Keratinocyte (primary cell): ENCODE data around the gene ZNF74. TPM values are rescaled to one million over a fixed set of nuclear protein-coding genes. Genes with fewer than 3 reads are reported as not detected.

Experiments
- DNase-seq: peaks from one replicate; pipeline ENCODE4 v3.0.0-alpha.2; 2011; ENCODE audit warnings: low read depth, missing footprints, low spot score
- FAIRE-seq: peaks from 2 replicates; lab custom pipeline; 2011; peaks lifted over from hg19 to GRCh38; lab: Jason Lieb, UNC
- H2AFZ ChIP-seq: 2 replicates; pipeline ENCODE4 v1.6.0; 2012; ENCODE audit warnings: low read length, control low read depth, inconsistent platforms; ENCODE audit not compliant: control insufficient read depth
- H3K27ac ChIP-seq: 2 replicates; pipeline ENCODE4 v1.5.1; 2011; ENCODE audit warnings: low read length; ENCODE audit not compliant: control insufficient read depth, insufficient read depth
- H3K27me3 ChIP-seq: 3 replicates; pipeline ENCODE4 v1.6.0; 2011; ENCODE audit warnings: low read length; ENCODE audit not compliant: control insufficient read depth, insufficient read depth; ENCODE audit errors: extremely low read depth
- H3K36me3 ChIP-seq, 2 experiments: 2 replicates in 1 of 2; 3 replicates in 1 of 2; pipeline ENCODE4 v1.5.1; 2011; ENCODE audit warnings: low read length in 2 of 2, mild to moderate bottlenecking in 1 of 2; ENCODE audit not compliant: control insufficient read depth in 2 of 2, insufficient read depth in 2 of 2; ENCODE audit errors: extremely low read depth in 1 of 2
- H3K4me1 ChIP-seq: 3 replicates; pipeline ENCODE4 v1.5.1; 2011; ENCODE audit warnings: low read length; ENCODE audit not compliant: control insufficient read depth, insufficient read depth; ENCODE audit errors: extremely low read depth
- H3K4me2 ChIP-seq: 3 replicates; pipeline ENCODE4 v1.6.0; 2011; ENCODE audit warnings: low read depth, low read length; ENCODE audit not compliant: control insufficient read depth, insufficient read depth; ENCODE audit errors: extremely low read depth
- H3K4me3 ChIP-seq, 3 experiments: fragments of 200-600 bp in 1 of 3; sonication (generic) in 1 of 3; 2 replicates in 2 of 3; 3 replicates in 1 of 3; pipeline ENCODE4 v1.5.1; 2011 to 2016; ENCODE audit warnings: low read length in 3 of 3, mild to moderate bottlenecking in 3 of 3, control low read depth in 2 of 3, inconsistent platforms in 1 of 3, low read depth in 1 of 3, mixed read lengths in 1 of 3, mixed run types in 1 of 3, moderate library complexity in 1 of 3; ENCODE audit not compliant: control insufficient read depth in 2 of 3, insufficient read depth in 2 of 3; ENCODE audit errors: extremely low read depth in 1 of 3
- H3K79me2 ChIP-seq: 2 replicates; pipeline ENCODE4 v1.6.0; 2012; ENCODE audit warnings: low read length; ENCODE audit not compliant: control insufficient read depth, insufficient read depth
- H3K9ac ChIP-seq: 3 replicates; pipeline ENCODE4 v1.6.0; 2011; ENCODE audit warnings: low read length; ENCODE audit not compliant: control insufficient read depth, insufficient read depth; ENCODE audit errors: extremely low read depth
- H3K9me1 ChIP-seq: 3 replicates; pipeline ENCODE4 v1.6.0; 2011; ENCODE audit warnings: low read length; ENCODE audit not compliant: control insufficient read depth, insufficient read depth; ENCODE audit errors: extremely low read depth
- H3K9me3 ChIP-seq: 2 replicates; pipeline ENCODE4 v1.5.1; 2012; ENCODE audit warnings: low read depth, low read length; ENCODE audit not compliant: control insufficient read depth
- H4K20me1 ChIP-seq: 3 replicates; pipeline ENCODE4 v1.6.0; 2011; ENCODE audit warnings: low read length; ENCODE audit not compliant: control insufficient read depth, insufficient read depth; ENCODE audit errors: extremely low read depth
- CTCF ChIP-seq, 3 experiments: IDR thresholded peaks in 1 of 3; conservative IDR thresholded peaks in 1 of 3; optimal IDR thresholded peaks in 1 of 3; 2 replicates in 2 of 3; 3 replicates in 1 of 3; pipeline versions ENCODE3 to v1.5.1; 2011; ENCODE audit warnings: low read length in 3 of 3, mild to moderate bottlenecking in 3 of 3, moderate library complexity in 2 of 3, control low read depth in 1 of 3, inconsistent platforms in 1 of 3; ENCODE audit not compliant: insufficient read depth in 2 of 3; ENCODE audit errors: extremely low read depth in 1 of 3
- EZH2 ChIP-seq: IDR thresholded peaks from one replicate; pipeline ENCODE4 v1.6.1; 2012; ENCODE audit warnings: inconsistent platforms, mild to moderate bottlenecking, low read length, moderate library complexity
- dilution Hi-C: fragments of 300-500 bp; cut with MboI; formaldehyde crosslinking; loops from one replicate; pipeline ENCODE4 v1.7.0; 2020; ENCODE audit warnings: low sequenced_read_pairs; ENCODE audit not compliant: extremely low pct_ligation_motif_present
- polyA plus RNA-seq, 5 experiments: library from polyadenylated mRNA; depleted of rRNA in 3 of 5; stranded (reverse) in 3 of 5; stranded (forward) in 1 of 5; unstranded in 1 of 5; fragments of >200 nt; gene quantifications; 1 replicate in 1 of 5; 2 replicates in 3 of 5; 3 replicates in 1 of 5; pipeline versions ENCODE4 v1.2.1 to v1.2.3, GENCODE V29; 2011 to 2012; ENCODE audit warnings: missing spikeins in 2 of 5, low read depth in 1 of 5, low replicate concordance in 1 of 5

ZNF74 gene
- polyA plus RNA-seq, 1 donor (not counting 4 experiments of a cell fraction or from before 2014, with no cell fraction given) = 5.2 TPM

DNA sequence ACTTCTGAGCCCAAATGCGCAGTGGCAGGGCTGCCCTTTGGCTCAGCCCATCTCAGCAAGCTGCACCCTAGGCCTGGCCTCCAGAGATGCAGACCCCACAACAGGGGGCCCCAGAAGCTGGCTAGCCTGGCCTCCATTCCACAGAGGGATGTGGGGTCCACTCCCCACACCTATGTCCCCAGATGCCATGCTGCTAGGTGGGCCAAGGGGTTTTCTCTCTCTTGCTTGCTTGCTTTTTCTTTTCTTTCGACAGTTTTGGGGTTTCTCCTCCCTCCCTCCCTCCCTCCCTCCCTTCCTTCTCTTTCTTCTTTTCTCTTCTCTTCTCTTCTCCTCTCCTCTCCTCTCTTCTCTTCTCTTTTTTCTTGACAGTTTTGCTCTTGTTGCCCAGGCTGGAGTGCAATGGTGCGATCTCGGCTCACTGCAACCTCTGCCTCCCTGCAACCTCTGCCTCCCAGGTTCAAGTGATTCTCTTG lies 34.0 kb downstream of the ZNF74 start:
- H2AFZ ChIP-seq = no peak overlapping the region
- H3K9me1 ChIP-seq = no peaks in the 10 kb centered on the region
- FAIRE-seq (no peak), DNase-seq (no peak)
- H3K36me3 ChIP-seq = no peaks in the 10 kb centered on the region
- H3K4me2 ChIP-seq = no peak overlapping the region
- no peak overlapping the region for H3K9ac ChIP-seq
- no peak for TF ChIP-seq CTCF (optimal IDR thresholded peaks at IDR 0.05 in 1 of 3, IDR thresholded peaks at IDR 0.05 in 1 of 3, conservative IDR thresholded peaks at IDR 0.05 in 1 of 3; ENCODE audit: extremely low read depth in 1 of 3, insufficient read depth in 2 of 3, low read length in 3 of 3)
- TF ChIP-seq EZH2 = no peak
- no peak overlapping the region for H3K4me3 ChIP-seq
- H4K20me1 ChIP-seq = peaks cover 3% of the 10 kb centered on the region
- no peak overlapping the region for H3K27ac ChIP-seq
- dilution Hi-C loops = no loop called here
- H3K27me3 ChIP-seq = peaks cover 82% of the 10 kb centered on the region
- peaks cover 21% of the 10 kb centered on the region for H3K4me1 ChIP-seq
- no peaks in the 10 kb centered on the region for H3K79me2 ChIP-seq
- H3K9me3 ChIP-seq = no peaks in the 10 kb centered on the region

DNA sequence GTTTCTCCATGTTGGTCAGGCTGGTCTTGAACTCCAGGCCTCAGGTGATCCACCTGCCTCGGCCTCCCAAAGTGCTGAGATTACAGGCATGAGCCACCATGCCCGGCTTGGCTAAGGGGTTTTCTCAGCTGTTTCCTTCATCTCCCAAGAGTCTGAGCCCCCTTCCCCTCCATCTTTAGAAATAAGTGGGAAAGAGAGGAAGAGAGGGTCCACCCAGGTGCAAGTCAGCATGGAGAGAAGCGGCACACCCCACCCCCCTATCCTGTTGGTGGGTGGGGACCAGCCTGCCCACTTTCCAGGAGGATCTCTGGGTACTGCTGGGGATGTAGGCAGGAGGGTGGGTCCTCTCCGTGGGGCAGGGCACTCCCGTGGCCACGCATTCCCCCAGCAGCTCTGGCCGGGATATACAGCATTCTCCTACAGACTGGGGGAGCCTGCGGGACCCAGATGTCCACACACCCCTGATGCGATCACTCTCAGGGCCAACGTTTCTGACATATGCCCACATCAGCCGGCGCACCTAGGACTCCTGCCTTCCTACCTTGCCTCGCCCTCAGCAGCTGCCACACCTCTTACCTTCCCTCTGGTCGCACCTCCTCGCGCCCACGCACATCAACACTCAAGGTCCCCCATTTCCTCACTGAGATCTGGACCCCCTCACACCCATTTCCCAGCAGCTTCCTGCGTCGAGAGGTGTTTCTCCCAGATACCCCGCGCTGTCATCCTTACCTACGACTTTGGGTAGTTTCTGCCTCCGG lies 34.7 kb downstream of the ZNF74 start:
- no peaks in the 10 kb centered on the region for H3K9me3 ChIP-seq
- peak overlapping the region; percentile 89 for H3K4me2 ChIP-seq
- dilution Hi-C loops = no loop called here
- H3K9me1 ChIP-seq = no peaks in the 10 kb centered on the region
- H3K9ac ChIP-seq = no peak overlapping the region
- FAIRE-seq (no peak), DNase-seq (no peak)
- H3K4me3 ChIP-seq = peak overlapping the region; percentile 39 to 69 (median 67)
- peaks cover 83% of the 10 kb centered on the region for H3K27me3 ChIP-seq
- H3K36me3 ChIP-seq = no peaks in the 10 kb centered on the region
- peaks cover 6% of the 10 kb centered on the region for H4K20me1 ChIP-seq
- H3K79me2 ChIP-seq = no peaks in the 10 kb centered on the region
- peaks cover 21% of the 10 kb centered on the region for H3K4me1 ChIP-seq
- H2AFZ ChIP-seq = peak overlapping the region; percentile 56
- no peak overlapping the region for H3K27ac ChIP-seq
- TF ChIP-seq EZH2 (no peak), CTCF (optimal IDR thresholded peaks at IDR 0.05 in 1 of 3, IDR thresholded peaks at IDR 0.05 in 1 of 3, conservative IDR thresholded peaks at IDR 0.05 in 1 of 3; ENCODE audit: extremely low read depth in 1 of 3, insufficient read depth in 2 of 3, low read length in 3 of 3) (no peak)
